ENCODE data around the gene SYNPR.

Gene SYNPR

DNA sequence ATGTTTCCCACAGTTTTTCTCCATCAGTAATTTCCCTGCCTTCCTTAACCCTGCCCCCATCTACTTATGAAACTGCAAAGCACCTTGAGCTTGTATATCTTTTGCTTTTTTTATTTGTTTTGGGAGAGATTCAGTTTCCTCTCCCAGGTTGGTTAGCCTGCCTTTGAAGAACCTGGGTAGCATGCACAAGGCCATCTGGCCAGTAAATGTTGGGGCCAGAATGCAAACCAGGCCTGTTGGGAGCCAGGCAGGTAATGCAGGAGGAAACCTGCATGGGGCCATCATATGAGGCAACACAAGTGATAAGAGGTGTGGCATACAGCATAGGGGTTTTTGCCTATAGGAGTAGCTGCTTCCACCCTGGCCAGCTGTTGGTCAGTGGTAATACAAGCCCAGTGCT, 17.7 kb downstream of the SYNPR start:
- DNase-seq (ENCODE audit: low read depth): no peak
- no peak overlapping the region for H3K4me3 ChIP-seq (ENCODE audit: control insufficient read depth, low read depth, low read length)
- TF ChIP-seq, protein P1, sequence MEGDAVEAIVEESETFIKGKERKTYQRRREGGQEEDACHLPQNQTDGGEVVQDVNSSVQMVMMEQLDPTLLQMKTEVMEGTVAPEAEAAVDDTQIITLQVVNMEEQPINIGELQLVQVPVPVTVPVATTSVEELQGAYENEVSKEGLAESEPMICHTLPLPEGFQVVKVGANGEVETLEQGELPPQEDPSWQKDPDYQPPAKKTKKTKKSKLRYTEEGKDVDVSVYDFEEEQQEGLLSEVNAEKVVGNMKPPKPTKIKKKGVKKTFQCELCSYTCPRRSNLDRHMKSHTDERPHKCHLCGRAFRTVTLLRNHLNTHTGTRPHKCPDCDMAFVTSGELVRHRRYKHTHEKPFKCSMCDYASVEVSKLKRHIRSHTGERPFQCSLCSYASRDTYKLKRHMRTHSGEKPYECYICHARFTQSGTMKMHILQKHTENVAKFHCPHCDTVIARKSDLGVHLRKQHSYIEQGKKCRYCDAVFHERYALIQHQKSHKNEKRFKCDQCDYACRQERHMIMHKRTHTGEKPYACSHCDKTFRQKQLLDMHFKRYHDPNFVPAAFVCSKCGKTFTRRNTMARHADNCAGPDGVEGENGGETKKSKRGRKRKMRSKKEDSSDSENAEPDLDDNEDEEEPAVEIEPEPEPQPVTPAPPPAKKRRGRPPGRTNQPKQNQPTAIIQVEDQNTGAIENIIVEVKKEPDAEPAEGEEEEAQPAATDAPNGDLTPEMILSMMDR (IDR thresholded peaks at IDR 0.05; ENCODE audit: control insufficient read depth, insufficient read depth, low read depth, low read length, missing control alignments): no peak

DNA sequence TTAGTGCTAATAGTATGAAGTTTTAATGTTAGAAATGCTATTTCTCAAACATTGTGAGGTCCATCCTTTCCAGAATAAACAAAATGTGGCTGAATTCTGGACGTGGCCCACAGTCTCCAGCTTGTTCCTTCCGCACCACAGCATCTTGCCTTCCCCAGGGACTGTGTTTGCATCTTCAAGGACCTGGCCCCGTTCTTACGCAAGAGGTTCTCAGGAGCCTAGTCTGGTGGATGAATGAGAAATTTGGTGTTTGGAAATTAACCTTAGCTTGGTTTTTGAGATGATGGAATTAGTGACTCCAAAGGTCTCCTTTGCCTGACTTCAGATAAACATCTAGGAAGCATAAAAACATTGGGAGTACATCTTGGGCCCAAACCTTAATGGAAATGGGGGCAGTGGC, 18.1 kb downstream of the SYNPR start:
- TF ChIP-seq, protein P1 (IDR thresholded peaks at IDR 0.05; ENCODE audit: control insufficient read depth, insufficient read depth, low read depth, low read length, missing control alignments): no peak
- no peak overlapping the region for H3K4me3 ChIP-seq (ENCODE audit: control insufficient read depth, low read depth, low read length)
- DNase-seq (ENCODE audit: low read depth): no peak

DNA sequence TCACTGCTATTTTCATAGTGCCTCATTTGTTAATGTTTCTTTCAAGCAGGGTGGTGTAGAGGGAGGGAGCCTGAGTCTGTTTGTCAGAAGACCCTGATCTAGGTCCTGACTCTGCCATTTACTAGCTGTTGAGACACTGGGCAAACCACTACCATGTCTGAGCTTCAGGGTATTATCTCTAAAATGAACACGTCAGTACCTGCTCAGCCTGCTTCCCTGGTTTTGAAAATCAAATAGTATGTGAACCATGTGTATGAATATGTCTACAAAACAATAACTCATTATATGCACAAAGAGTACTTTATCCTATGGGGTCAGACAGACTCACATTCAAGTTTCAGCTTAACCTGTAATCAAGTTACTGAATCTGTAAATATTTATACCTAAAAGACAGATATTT, 25.1 kb downstream of the SYNPR start:
- TF ChIP-seq, protein P1 (IDR thresholded peaks at IDR 0.05; ENCODE audit: control insufficient read depth, insufficient read depth, low read depth, low read length, missing control alignments): no peak
- no peak for DNase-seq (ENCODE audit: low read depth)
- no peak overlapping the region for H3K4me3 ChIP-seq (ENCODE audit: control insufficient read depth, low read depth, low read length)

DNA sequence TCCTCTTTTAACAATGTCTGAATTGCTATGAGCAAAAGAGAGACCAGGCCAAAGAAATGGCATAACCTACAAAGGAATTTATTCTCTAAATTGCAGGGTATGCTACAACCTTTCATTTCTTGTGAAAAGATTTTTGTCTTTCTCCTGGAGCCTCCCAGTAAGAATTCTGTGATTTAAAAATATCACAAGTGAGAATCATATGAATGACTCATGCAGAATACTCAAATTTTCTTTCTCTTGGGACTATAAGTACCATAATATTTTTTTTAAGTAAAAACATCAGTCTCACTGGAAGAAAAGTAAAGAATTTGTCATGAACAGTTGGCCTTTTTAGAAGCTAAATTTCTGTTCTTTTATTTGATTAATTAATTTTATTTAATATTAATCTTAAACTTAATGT, 26.3 kb downstream of the SYNPR start:
- TF ChIP-seq, protein P1 (IDR thresholded peaks at IDR 0.05; ENCODE audit: control insufficient read depth, insufficient read depth, low read depth, low read length, missing control alignments): no peak
- H3K4me3 ChIP-seq (ENCODE audit: control insufficient read depth, low read depth, low read length): no peak overlapping the region
- no peak for DNase-seq (ENCODE audit: low read depth)

DNA sequence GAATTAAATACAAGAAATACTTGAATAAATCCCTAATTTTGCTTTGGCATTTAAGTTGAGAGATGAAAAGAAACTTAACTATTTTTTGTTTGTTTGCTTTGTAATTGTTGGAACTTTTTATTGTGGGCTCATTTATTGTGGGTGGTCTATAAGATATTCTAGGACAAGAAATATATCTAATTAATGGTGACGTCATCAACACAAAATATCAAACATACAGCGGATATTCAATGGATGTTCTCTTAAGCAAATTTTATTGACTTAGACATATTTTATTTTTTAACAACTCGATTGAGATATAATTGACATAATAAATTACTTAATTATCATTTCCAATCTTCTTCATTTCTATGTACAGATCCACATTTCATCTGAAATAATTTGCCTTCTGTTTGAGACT, 30.0 kb downstream of the SYNPR start:
- no peak overlapping the region for H3K4me3 ChIP-seq (ENCODE audit: control insufficient read depth, low read depth, low read length)
- DNase-seq (ENCODE audit: low read depth): no peak
- TF ChIP-seq, protein P1 (IDR thresholded peaks at IDR 0.05; ENCODE audit: control insufficient read depth, insufficient read depth, low read depth, low read length, missing control alignments): no peak

DNA sequence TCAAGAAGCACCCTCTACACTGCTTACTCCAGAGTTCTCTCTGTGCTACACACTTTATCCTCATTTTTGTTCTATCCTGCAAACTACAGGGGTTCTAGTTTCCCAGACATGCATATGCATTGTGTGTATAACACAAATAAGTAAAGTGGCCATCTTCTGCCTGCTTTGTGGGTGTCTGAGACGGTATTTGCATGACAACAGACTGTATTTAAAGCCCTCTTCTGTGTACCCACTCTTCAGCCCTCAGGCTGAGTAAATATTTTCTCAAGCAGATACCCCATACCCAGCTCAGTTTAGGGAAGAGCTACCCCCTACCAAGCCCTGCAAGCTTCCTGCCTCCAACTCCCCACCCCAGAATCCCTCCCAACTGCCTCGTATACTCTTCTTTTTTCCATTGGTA, 31.7 kb downstream of the SYNPR start:
- no peak for DNase-seq (ENCODE audit: low read depth)
- no peak overlapping the region for H3K4me3 ChIP-seq (ENCODE audit: control insufficient read depth, low read depth, low read length)
- TF ChIP-seq, protein P1 (IDR thresholded peaks at IDR 0.05; ENCODE audit: control insufficient read depth, insufficient read depth, low read depth, low read length, missing control alignments): no peak

DNA sequence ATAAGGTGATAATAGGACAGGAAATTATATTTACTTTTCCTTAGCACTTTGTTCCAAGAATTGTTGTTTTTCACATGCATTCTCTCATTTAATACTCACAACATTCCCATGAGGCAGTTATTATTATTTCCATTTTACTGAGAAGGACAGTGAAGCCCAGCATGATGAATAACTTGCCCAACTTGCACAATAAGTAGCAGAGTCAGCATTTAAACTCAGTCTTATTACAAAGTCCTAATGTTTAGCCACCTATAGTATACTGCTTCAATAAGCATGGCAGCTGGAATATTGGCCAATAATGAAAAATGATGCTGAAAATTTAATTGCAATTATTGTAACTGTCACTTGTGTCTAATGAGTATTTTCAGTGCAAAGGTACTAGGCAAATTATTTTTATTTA, 45.7 kb downstream of the SYNPR start:
- no peak for DNase-seq (ENCODE audit: low read depth)
- TF ChIP-seq, protein P1 (IDR thresholded peaks at IDR 0.05; ENCODE audit: control insufficient read depth, insufficient read depth, low read depth, low read length, missing control alignments): no peak
- no peak overlapping the region for H3K4me3 ChIP-seq (ENCODE audit: control insufficient read depth, low read depth, low read length)
